Gastroesophageal sphincter (tissue), 4 donors: ENCODE results near the gene AGPAT3. TPM values are rescaled to one million over a fixed set of nuclear protein-coding genes. Genes with fewer than 3 reads are reported as not detected.
A peak's percentile ranks its signal among the peaks of the same experiment; 100 is the strongest.

ENCODE experiments used
- ATAC-seq: fragments of 150-250 bp; one replicate; pipeline ENCODE4 v1.9.1; 2016; ENCODE audit warnings: mild to moderate bottlenecking, moderate library complexity
- H3K27ac ChIP-seq, 4 donors: fragments of 200-600 bp; sonication (generic) in 3 of 4; 1 replicate in 3 of 4; 2 replicates in 1 of 4; pipeline ENCODE4 v1.5.1; 2016 to 2019
- H3K27me3 ChIP-seq: fragments of 200-600 bp; sonication (generic); one replicate; pipeline ENCODE4 v1.5.1; 2019
- H3K36me3 ChIP-seq, 2 donors: fragments of 200-600 bp; sonication (generic); one replicate each; pipeline ENCODE4 v1.5.1; 2019; ENCODE audit warnings: control low read depth in 1 of 2
- H3K4me1 ChIP-seq, 3 donors: fragments of 200-600 bp; sonication (generic); 1 replicate in 2 of 3; 2 replicates in 1 of 3; pipeline ENCODE4 v1.5.1; 2016 to 2019; ENCODE audit warnings: control low read depth in 2 of 3
- H3K4me3 ChIP-seq, 2 donors: fragments of 200-600 bp; sonication (generic); one replicate each; pipeline ENCODE4 v1.5.1; 2019; ENCODE audit warnings: mild to moderate bottlenecking in 1 of 2, moderate library complexity in 1 of 2
- H3K9me3 ChIP-seq, 3 donors: fragments of 200-600 bp; sonication (generic); one replicate each; pipeline ENCODE4 v1.5.1; 2017 to 2019; ENCODE audit warnings: control low read depth in 2 of 3
- EP300 ChIP-seq: sonication (generic); formaldehyde crosslinking; IDR thresholded peaks from one replicate; pipeline ENCODE4 v1.6.1; 2017; ENCODE audit warnings: antibody characterized with exemption, mild to moderate bottlenecking
- POLR2A ChIP-seq, 2 donors: fragments of 450-650 bp; IDR thresholded peaks; one replicate each; pipeline ENCODE4 v1.6.1; 2017; ENCODE audit warnings: antibody characterized with exemption in 2 of 2, mild to moderate bottlenecking in 2 of 2, moderate library complexity in 1 of 2
- POLR2AphosphoS5 ChIP-seq: sonication (generic); formaldehyde crosslinking; IDR thresholded peaks from one replicate; pipeline ENCODE4 v1.6.1; 2017; ENCODE audit warnings: antibody characterized with exemption
- WGBS, 2 donors: methylation state at CpG; one replicate each; pipeline ENCODE4 v1.1.5; 2018; ENCODE audit warnings: low coverage in 1 of 2; 5-methylcytosine and 5-hydroxymethylcytosine counted together
- total RNA-seq, 4 donors: library from RNA; depleted of rRNA; stranded (reverse); fragments of >200 nt; gene quantifications; one replicate each; pipeline ENCODE4 v1.1.0, GENCODE V29; 2016
- TF ChIP-seq, protein P1 (sequence below), 4 experiments: fragments of 200-600 bp in 2 of 4; fragments of 450-650 bp in 2 of 4; sonication (generic) in 1 of 4; IDR thresholded peaks; one replicate each; pipeline ENCODE4 v1.5.1; 2017 to 2019; ENCODE audit warnings: antibody characterized with exemption in 4 of 4, mild to moderate bottlenecking in 2 of 4, moderate library complexity in 2 of 4

AGPAT3 gene
- total RNA-seq, 4 donors from 2014 or later: 27.1 to 46.9 (median 32.2) TPM

DNA sequence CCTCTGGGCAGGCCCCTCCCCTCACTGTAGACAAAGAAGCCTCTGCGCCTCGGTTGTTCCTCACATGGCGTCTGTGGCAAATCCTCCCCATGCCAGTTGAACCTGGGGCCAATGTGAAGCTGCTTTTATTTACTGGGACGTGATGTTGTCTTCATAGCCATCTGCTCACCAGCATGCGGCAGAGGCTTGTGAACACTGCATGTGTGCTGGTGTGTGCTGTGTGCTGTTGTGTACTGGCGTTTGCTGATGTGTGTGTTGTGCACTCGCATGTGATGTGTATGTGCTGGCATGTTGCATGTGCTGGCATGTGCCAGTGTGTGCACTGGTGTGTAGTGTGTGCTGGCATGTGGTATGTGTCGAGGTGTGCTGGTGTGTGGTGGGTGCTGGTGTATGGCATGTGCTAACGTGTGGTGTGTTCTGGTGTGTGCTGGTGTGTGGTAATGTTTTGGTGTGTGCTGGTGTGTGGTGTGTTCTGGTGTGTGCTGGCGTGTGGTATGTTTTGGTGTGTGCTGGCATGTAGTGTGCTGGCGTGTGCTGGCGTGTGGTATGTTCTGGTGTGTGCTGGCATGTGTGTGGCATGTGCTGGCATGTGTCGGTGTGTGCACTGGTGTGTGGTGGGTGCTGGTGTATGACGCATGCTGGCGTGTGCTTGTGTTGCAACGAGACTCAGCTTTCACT, 109.9 kb downstream of the AGPAT3 start:
- TF ChIP-seq, protein P1, sequence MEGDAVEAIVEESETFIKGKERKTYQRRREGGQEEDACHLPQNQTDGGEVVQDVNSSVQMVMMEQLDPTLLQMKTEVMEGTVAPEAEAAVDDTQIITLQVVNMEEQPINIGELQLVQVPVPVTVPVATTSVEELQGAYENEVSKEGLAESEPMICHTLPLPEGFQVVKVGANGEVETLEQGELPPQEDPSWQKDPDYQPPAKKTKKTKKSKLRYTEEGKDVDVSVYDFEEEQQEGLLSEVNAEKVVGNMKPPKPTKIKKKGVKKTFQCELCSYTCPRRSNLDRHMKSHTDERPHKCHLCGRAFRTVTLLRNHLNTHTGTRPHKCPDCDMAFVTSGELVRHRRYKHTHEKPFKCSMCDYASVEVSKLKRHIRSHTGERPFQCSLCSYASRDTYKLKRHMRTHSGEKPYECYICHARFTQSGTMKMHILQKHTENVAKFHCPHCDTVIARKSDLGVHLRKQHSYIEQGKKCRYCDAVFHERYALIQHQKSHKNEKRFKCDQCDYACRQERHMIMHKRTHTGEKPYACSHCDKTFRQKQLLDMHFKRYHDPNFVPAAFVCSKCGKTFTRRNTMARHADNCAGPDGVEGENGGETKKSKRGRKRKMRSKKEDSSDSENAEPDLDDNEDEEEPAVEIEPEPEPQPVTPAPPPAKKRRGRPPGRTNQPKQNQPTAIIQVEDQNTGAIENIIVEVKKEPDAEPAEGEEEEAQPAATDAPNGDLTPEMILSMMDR (IDR thresholded peaks at IDR 0.05): no peak
- TF ChIP-seq POLR2AphosphoS5 (no peak), EP300 (no peak), POLR2A (IDR thresholded peaks at IDR 0.05) (no peak)
- ATAC-seq: peak; percentile 30

DNA sequence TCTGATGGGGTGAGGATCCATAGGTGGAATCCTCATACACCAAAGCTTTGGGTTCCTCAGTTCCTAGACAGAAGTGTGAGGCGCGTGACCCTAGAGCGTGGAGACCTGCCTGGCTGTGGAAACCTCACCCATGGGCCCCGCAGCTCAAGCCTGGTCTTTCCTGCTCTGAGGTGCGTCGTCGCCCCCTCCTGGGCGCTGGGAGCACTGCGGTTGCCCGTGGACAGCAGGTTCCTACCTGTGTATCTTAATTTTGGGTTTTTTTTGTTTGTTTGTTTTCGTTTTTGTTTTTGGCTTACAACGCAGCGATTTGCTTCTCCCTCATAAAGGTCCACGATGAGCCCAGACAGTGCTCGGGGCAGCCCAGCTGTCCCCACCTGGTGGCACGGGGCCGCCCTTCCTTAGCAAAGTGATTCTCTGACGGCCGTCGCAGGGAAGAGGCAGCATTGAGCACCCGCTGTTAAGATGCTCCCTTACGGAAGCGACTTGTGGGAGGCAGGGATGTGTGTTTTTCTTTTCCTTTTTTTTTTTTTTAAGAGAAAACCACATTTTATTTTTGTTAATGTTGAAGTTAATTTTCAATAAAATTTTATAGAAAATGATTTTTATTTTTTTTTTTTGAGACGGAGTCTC, 110.6 kb downstream of the AGPAT3 start:
- H3K4me3 ChIP-seq: no peak overlapping the region
- WGBS, 2 donors: 26 to 40% methylated on average over 9 to 19 of the region's 24 CpGs
- TF ChIP-seq EP300: no peak
- TF ChIP-seq, protein P1 (IDR thresholded peaks at IDR 0.05): peak in 3 of 4 experiments; percentile 86 to 96 (median 88)
- H3K4me1 ChIP-seq: peaks cover 0 to 13% (median 0%) of the 10 kb centered on the region in 3 donors
- no peaks in the 10 kb centered on the region for H3K9me3 ChIP-seq
- no peaks in the 10 kb centered on the region for H3K27me3 ChIP-seq
- ATAC-seq: peak; percentile 72
- H3K27ac ChIP-seq: no peak overlapping the region
- peaks cover 0 to 65% of the 10 kb centered on the region in 2 donors for H3K36me3 ChIP-seq

More for the DNA sequence above, 109.9 kb downstream of the AGPAT3 start:
- Histone ChIP-seq H3K27me3 (no peaks in the 10 kb centered on the region), H3K4me1 (peaks cover 0 to 13% (median 0%) of the 10 kb centered on the region in 3 donors), H3K27ac (no peak overlapping the region), H3K4me3 (no peak overlapping the region), H3K36me3 (peaks cover 0 to 65% of the 10 kb centered on the region in 2 donors), H3K9me3 (no peaks in the 10 kb centered on the region)
- WGBS, 2 donors: 66 to 80% methylated on average over 1 to 10 of the region's 16 CpGs

DNA sequence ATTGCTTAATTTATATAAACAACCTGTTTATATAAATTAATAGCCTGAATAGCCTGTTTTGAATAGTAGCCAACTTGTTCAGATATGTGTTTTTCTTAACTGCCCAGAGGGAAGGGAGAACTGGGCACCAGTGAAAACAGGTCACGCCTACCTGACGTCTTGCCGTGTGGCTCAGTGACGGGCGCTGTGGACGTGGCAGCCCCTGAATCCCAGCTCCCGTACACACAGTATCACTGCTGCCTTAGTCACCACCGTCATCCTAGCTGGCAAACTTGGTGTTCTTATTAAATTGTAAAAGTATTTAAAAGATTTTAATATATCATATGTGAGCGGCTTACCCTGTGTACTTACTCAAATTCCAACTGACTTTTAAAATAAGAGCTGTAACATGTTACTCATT, 111.6 kb downstream of the AGPAT3 start:
- TF ChIP-seq EP300 (no peak), POLR2AphosphoS5 (no peak), POLR2A (IDR thresholded peaks at IDR 0.05) (no peak)
- TF ChIP-seq, protein P1 (IDR thresholded peaks at IDR 0.05): no peak
- Histone ChIP-seq H3K27ac (no peak overlapping the region), H3K4me1 (peaks cover 0 to 13% (median 0%) of the 10 kb centered on the region in 3 donors), H3K9me3 (no peaks in the 10 kb centered on the region), H3K27me3 (no peaks in the 10 kb centered on the region), H3K36me3 (peaks cover 0 to 65% of the 10 kb centered on the region in 2 donors), H3K4me3 (no peak overlapping the region)
- ATAC-seq: no peak
- 81 to 86% methylated on average over 9 of the region's 9 CpGs for WGBS, 2 donors

DNA sequence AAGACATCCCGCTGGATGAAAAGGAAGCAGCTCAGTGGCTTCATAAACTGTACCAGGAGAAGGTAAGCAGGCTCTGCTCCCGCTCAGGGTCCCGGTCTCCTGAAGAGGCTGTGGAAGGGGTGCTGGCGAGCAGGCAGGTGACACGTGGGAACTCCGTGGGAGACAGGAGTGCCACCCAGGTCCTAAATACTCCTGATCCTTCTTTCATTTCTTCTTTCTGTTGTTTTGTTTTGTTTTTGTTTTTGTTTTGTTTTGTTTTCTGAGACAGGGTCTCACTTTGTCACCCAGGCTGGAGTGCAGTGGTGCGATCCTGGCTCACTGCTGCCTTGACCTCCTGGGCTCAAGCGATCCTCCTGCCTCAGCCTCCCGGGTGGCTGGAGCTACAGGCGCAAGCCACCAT, 113.0 kb downstream of the AGPAT3 start:
- H3K9me3 ChIP-seq: no peaks in the 10 kb centered on the region
- no peak overlapping the region for H3K27ac ChIP-seq
- H3K4me3 ChIP-seq: no peak overlapping the region
- TF ChIP-seq EP300 (no peak), POLR2AphosphoS5 (no peak), POLR2A (IDR thresholded peaks at IDR 0.05) (no peak)
- TF ChIP-seq, protein P1 (IDR thresholded peaks at IDR 0.05): no peak
- ATAC-seq: no peak
- 94 to 98% methylated on average over 9 to 10 of the region's 10 CpGs for WGBS, 2 donors
- H3K27me3 ChIP-seq: no peaks in the 10 kb centered on the region
- peaks cover 0 to 65% of the 10 kb centered on the region in 2 donors for H3K36me3 ChIP-seq
- peaks cover 0 to 11% (median 0%) of the 10 kb centered on the region in 3 donors for H3K4me1 ChIP-seq

DNA sequence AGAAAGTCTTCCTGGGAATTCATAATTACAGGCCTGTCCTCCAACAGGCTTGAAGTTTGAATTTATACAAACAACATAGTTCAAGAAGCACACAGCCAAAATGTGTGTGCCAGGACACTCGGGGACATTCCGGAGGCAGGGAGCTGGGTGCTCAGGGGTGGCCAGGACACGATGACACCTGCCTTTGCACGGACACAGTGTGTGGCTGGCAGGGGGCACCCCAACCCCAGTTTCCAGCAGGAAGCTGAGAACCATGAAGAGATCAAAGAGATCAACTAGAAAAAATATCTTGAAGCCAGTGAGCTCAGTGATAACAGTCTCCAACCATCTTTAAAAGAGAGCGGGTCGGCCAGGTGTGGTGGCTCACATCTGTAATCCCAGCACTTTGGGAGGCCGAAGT, 114.6 kb downstream of the AGPAT3 start:
- ATAC-seq: no peak
- H3K4me3 ChIP-seq: no peak overlapping the region
- peaks cover 0 to 8% (median 0%) of the 10 kb centered on the region in 3 donors for H3K4me1 ChIP-seq
- H3K27me3 ChIP-seq: no peaks in the 10 kb centered on the region
- 92% methylated on average over 4 of the region's 7 CpGs; no CpG with 5 or more reads in 1 of the 2 donors for WGBS, 2 donors
- TF ChIP-seq POLR2AphosphoS5 (no peak), POLR2A (IDR thresholded peaks at IDR 0.05) (no peak), EP300 (no peak)
- TF ChIP-seq, protein P1 (IDR thresholded peaks at IDR 0.05): no peak
- no peaks in the 10 kb centered on the region for H3K9me3 ChIP-seq
- H3K36me3 ChIP-seq: peaks cover 0 to 73% of the 10 kb centered on the region in 2 donors
- H3K27ac ChIP-seq: no peak overlapping the region
